ENCODE measurements around the gene RNH1. TPM values are rescaled to one million over a fixed set of nuclear protein-coding genes. Genes with fewer than 3 reads are reported as not detected.

Gene RNH1
- total RNA-seq, 2 donors from 2014 or later, result 42.7 to 43.2 TPM

GRCh38 chr11:506238-506994 is 626 bp downstream of the RNH1 start:
- 0% methylated on average over 45 to 71 of the region's 71 CpGs for WGBS, 2 experiments (ENCODE audit: insufficient coverage in 1 of 2, insufficient read length in 1 of 2)
- peaks cover 21% of the 10 kb centered on the region for H3K36me3 Mint-ChIP-seq (ENCODE audit: low read depth)
- Histone ChIP-seq H3K4me3 (ENCODE audit: low read length) (peak overlapping the region; percentile 91), H3K9me3 (ENCODE audit: control insufficient read depth, low read length) (no peaks in the 10 kb centered on the region), H3K27ac (ENCODE audit: low read depth, low read length) (peak overlapping the region; percentile 95), H3K27me3 (ENCODE audit: control insufficient read depth, insufficient read depth, low read length, poor library complexity, severe bottlenecking) (no peaks in the 10 kb centered on the region), H3K4me1 (ENCODE audit: control insufficient read depth, insufficient read depth, low read length) (no peaks in the 10 kb centered on the region), H3K36me3 (ENCODE audit: control insufficient read depth, insufficient read depth, low read length) (peaks cover 12% of the 10 kb centered on the region), H3K9ac (ENCODE audit: extremely low read depth, low read length, poor library complexity, severe bottlenecking) (peak overlapping the region; percentile 93)
- no peaks in the 10 kb centered on the region for H3K9me3 Mint-ChIP-seq
- H3K4me1 Mint-ChIP-seq, result no peaks in the 10 kb centered on the region
- H3K27ac Mint-ChIP-seq, result peak overlapping the region; percentile 99
- H3K27me3 Mint-ChIP-seq (ENCODE audit: insufficient read depth), result peaks cover 2% of the 10 kb centered on the region
- peak; percentile 43 for TF ChIP-seq CTCF (conservative IDR thresholded peaks at IDR 0.05)
- peak overlapping the region; percentile 90 for H3K4me3 Mint-ChIP-seq
- DNase-seq, result peak; percentile 98

DNA sequence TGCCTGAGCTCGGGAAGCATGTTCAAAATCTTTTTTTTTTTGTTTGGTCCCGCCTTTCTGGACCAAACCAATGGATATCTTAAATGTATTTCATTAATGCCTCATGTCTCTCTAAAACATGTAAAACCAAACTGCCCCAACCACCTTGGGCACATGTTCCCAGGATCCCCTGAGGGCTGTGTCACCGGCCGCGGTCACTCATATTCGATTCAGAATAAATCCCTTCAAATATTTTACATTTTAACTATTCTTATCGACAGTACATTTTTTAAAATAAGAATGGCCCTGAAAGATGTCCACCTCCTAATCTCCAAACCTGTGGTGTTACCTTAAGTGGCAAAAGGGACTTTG is 2.1 kb downstream of the RNH1 start:
- H3K4me3 ChIP-seq (ENCODE audit: low read length), result peak overlapping the region; percentile 91
- H3K36me3 Mint-ChIP-seq (ENCODE audit: low read depth), result peaks cover 24% of the 10 kb centered on the region

More for the DNA sequence above, 2.1 kb downstream of the RNH1 start:
- Mint-ChIP-seq H3K4me3 (peak overlapping the region; percentile 90), H3K9me3 (no peaks in the 10 kb centered on the region), H3K4me1 (no peaks in the 10 kb centered on the region), H3K27me3 (ENCODE audit: insufficient read depth) (peaks cover 2% of the 10 kb centered on the region), H3K27ac (no peak overlapping the region)
- DNase-seq, result no peak
- Histone ChIP-seq H3K9me3 (ENCODE audit: control insufficient read depth, low read length) (no peaks in the 10 kb centered on the region), H3K4me1 (ENCODE audit: control insufficient read depth, insufficient read depth, low read length) (no peaks in the 10 kb centered on the region), H3K27me3 (ENCODE audit: control insufficient read depth, insufficient read depth, low read length, poor library complexity, severe bottlenecking) (no peaks in the 10 kb centered on the region), H3K36me3 (ENCODE audit: control insufficient read depth, insufficient read depth, low read length) (peaks cover 17% of the 10 kb centered on the region), H3K9ac (ENCODE audit: extremely low read depth, low read length, poor library complexity, severe bottlenecking) (no peak overlapping the region), H3K27ac (ENCODE audit: low read depth, low read length) (no peak overlapping the region)
- WGBS, 2 experiments (ENCODE audit: insufficient coverage in 1 of 2, insufficient read length in 1 of 2), result 82 to 95% methylated on average over 7 of the region's 7 CpGs
- TF ChIP-seq CTCF (conservative IDR thresholded peaks at IDR 0.05), result no peak

All from endodermal cell (in vitro differentiated cells).